A549 (cell line): ENCODE data around the gene ARFRP1.

Experiments used
- BCL3 ChIP-seq: fragments of >200 bp; sonication (Bioruptor Twin); formaldehyde crosslinking; IDR thresholded peaks from 3 replicates; pipeline ENCODE4 v1.6.1; 2016
- CBX8 ChIP-seq: fragments of 200-600 bp; sonication (generic); IDR thresholded peaks from 2 replicates; pipeline ENCODE4 v1.6.1; 2016
- CHD2 ChIP-seq: fragments of 150-350 bp; IDR thresholded peaks from 2 replicates; pipeline ENCODE4 v1.6.1; 2014; ENCODE audit warnings: low read length; ENCODE audit not compliant: partially characterized antibody
- EHMT2 ChIP-seq: fragments of 200-600 bp; sonication (generic); IDR thresholded peaks from 2 replicates; pipeline ENCODE4 v1.6.1; 2016; ENCODE audit warnings: antibody characterized with exemption, low read depth, mild to moderate bottlenecking, moderate library complexity
- EP300 ChIP-seq, 2 experiments: fragments of >200 bp; sonication (Bioruptor Twin); formaldehyde crosslinking; IDR thresholded peaks; 2 replicates in 1 of 2; 3 replicates in 1 of 2; pipeline ENCODE4 v1.6.1; 2016 to 2017
- JUNB ChIP-seq: fragments of >200 bp; sonication (Bioruptor Twin); formaldehyde crosslinking; IDR thresholded peaks from 2 replicates; pipeline ENCODE4 v1.6.1; 2016
- MAX ChIP-seq: IDR thresholded peaks from 2 replicates; pipeline ENCODE4 v1.6.1; 2012
- MYC ChIP-seq: IDR thresholded peaks from 2 replicates; pipeline ENCODE4 v1.6.1; 2012; ENCODE audit warnings: mild to moderate bottlenecking, inconsistent platforms, low read length, improper control_type of control experiment, borderline replicate concordance
- PHF8 ChIP-seq: fragments of 200-600 bp; sonication (generic); IDR thresholded peaks from 2 replicates; pipeline ENCODE4 v1.6.1; 2016; ENCODE audit warnings: low read depth, mild to moderate bottlenecking, antibody characterized with exemption, moderate library complexity, borderline replicate concordance
- POLR2A ChIP-seq: IDR thresholded peaks from 2 replicates; pipeline ENCODE4 v1.6.1; 2012; ENCODE audit warnings: mild to moderate bottlenecking, low read length
- RFX5 ChIP-seq: fragments of 450-650 bp; IDR thresholded peaks from 2 replicates; pipeline ENCODE4 v1.7.1; 2014; ENCODE audit warnings: antibody characterized with exemption, mild to moderate bottlenecking, moderate library complexity
- SMC3 ChIP-seq: fragments of >200 bp; sonication (Bioruptor Twin); formaldehyde crosslinking; IDR thresholded peaks from 3 replicates; pipeline ENCODE4 v1.6.1; 2018; ENCODE audit warnings: inconsistent platforms
- TF ChIP-seq, protein P1 (sequence below): fragments of >200 bp; sonication (Bioruptor Twin); formaldehyde crosslinking; IDR thresholded peaks from 3 replicates; pipeline ENCODE4 v1.5.1; 2016
- TF ChIP-seq, protein P2 (sequence below): fragments of 200-600 bp; sonication (generic); IDR thresholded peaks from 2 replicates; pipeline ENCODE4 v1.6.1; 2016; ENCODE audit warnings: antibody characterized with exemption, mild to moderate bottlenecking, moderate library complexity

DNA sequence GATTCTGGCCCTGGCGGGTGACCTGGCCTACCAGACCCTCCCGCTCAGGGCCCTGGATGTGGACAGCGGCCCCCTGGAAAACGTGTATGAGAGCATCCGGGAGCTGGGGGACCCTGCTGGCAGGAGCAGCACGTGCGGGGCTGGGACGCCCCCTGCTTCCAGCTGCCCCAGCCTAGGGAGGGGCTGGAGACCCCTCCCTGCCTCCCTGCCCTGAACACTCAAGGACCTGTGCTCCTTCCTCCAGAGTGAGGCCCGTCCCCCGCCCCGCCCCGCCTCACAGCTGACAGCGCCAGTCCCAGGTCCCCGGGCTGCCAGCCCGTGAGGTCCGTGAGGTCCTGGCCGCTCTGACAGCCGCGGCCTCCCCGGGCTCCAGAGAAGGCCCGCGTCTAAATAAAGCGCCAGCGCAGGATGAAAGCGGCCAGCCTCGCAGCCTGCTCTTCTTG, 30.9 kb upstream of the ARFRP1 start:
- TF ChIP-seq, protein P1, sequence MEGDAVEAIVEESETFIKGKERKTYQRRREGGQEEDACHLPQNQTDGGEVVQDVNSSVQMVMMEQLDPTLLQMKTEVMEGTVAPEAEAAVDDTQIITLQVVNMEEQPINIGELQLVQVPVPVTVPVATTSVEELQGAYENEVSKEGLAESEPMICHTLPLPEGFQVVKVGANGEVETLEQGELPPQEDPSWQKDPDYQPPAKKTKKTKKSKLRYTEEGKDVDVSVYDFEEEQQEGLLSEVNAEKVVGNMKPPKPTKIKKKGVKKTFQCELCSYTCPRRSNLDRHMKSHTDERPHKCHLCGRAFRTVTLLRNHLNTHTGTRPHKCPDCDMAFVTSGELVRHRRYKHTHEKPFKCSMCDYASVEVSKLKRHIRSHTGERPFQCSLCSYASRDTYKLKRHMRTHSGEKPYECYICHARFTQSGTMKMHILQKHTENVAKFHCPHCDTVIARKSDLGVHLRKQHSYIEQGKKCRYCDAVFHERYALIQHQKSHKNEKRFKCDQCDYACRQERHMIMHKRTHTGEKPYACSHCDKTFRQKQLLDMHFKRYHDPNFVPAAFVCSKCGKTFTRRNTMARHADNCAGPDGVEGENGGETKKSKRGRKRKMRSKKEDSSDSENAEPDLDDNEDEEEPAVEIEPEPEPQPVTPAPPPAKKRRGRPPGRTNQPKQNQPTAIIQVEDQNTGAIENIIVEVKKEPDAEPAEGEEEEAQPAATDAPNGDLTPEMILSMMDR: no peak
- TF ChIP-seq POLR2A (no peak), BCL3 (no peak), MAX (no peak), SMC3 (no peak), CBX8 (no peak), JUNB (no peak), RFX5 (no peak), EP300 (IDR thresholded peaks at IDR 0.05) (no peak), PHF8 (no peak), EHMT2 (no peak), CHD2 (no peak), MYC (no peak)
- TF ChIP-seq, protein P2, sequence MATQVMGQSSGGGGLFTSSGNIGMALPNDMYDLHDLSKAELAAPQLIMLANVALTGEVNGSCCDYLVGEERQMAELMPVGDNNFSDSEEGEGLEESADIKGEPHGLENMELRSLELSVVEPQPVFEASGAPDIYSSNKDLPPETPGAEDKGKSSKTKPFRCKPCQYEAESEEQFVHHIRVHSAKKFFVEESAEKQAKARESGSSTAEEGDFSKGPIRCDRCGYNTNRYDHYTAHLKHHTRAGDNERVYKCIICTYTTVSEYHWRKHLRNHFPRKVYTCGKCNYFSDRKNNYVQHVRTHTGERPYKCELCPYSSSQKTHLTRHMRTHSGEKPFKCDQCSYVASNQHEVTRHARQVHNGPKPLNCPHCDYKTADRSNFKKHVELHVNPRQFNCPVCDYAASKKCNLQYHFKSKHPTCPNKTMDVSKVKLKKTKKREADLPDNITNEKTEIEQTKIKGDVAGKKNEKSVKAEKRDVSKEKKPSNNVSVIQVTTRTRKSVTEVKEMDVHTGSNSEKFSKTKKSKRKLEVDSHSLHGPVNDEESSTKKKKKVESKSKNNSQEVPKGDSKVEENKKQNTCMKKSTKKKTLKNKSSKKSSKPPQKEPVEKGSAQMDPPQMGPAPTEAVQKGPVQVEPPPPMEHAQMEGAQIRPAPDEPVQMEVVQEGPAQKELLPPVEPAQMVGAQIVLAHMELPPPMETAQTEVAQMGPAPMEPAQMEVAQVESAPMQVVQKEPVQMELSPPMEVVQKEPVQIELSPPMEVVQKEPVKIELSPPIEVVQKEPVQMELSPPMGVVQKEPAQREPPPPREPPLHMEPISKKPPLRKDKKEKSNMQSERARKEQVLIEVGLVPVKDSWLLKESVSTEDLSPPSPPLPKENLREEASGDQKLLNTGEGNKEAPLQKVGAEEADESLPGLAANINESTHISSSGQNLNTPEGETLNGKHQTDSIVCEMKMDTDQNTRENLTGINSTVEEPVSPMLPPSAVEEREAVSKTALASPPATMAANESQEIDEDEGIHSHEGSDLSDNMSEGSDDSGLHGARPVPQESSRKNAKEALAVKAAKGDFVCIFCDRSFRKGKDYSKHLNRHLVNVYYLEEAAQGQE: no peak
